ENCODE results near the gene GRM8. TPM values are rescaled to one million over a fixed set of nuclear protein-coding genes. Genes with fewer than 3 reads are reported as not detected.
"Not testable (repeated sequence)": the region's sequence is repeated elsewhere in the genome, so short reads cannot be mapped to it uniquely, and the experiment has no call there.

The GRM8 gene
- total and polyA plus RNA-seq, 2 donors, result 0.27 to 0.38 TPM

GRCh38 chr7:126690104-126690503 is 562.6 kb downstream of the GRM8 start:
- Histone ChIP-seq H3K27ac (ENCODE audit: low read depth in 1 of 2, low read length in 1 of 2) (no peak overlapping the region), H3K36me3 (ENCODE audit: control insufficient read depth in 2 of 2, insufficient read depth in 2 of 2, low read length in 1 of 2) (no peaks in the 10 kb centered on the region), H3K4me1 (ENCODE audit: control insufficient read depth in 2 of 2, insufficient read depth in 2 of 2, low read length in 2 of 2) (no peaks in the 10 kb centered on the region), H3K27me3 (ENCODE audit: control insufficient read depth in 2 of 2, insufficient read depth in 1 of 2, low read length in 1 of 2) (no peaks in the 10 kb centered on the region), H3K4me3 (ENCODE audit: low read length in 2 of 2) (no peak overlapping the region), H3K9me3 (ENCODE audit: control insufficient read depth in 2 of 2, insufficient read depth in 1 of 2, low read length in 1 of 2) (peaks cover 0 to 30% of the 10 kb centered on the region in 2 donors)
- 98% methylated on average over 15 of the region's 15 CpGs for WGBS
- DNase-seq (ENCODE audit: low read depth in 6 of 9, low spot score in 9 of 9), result no peak

- Histone ChIP-seq H3K27me3 (ENCODE audit: control insufficient read depth in 2 of 2, insufficient read depth in 1 of 2, low read length in 1 of 2) (no peaks in the 10 kb centered on the region), H3K9me3 (ENCODE audit: control insufficient read depth in 2 of 2, insufficient read depth in 1 of 2, low read length in 1 of 2) (peaks cover 0 to 34% of the 10 kb centered on the region in 2 donors), H3K4me3 (ENCODE audit: low read length in 2 of 2) (no peak overlapping the region), H3K4me1 (ENCODE audit: control insufficient read depth in 2 of 2, insufficient read depth in 2 of 2, low read length in 2 of 2) (no peaks in the 10 kb centered on the region), H3K36me3 (ENCODE audit: control insufficient read depth in 2 of 2, insufficient read depth in 2 of 2, low read length in 1 of 2) (no peaks in the 10 kb centered on the region), H3K27ac (ENCODE audit: low read depth in 1 of 2, low read length in 1 of 2) (no peak overlapping the region)
- DNase-seq (ENCODE audit: low read depth in 6 of 9, low spot score in 9 of 9), result no peak
- 90% methylated on average over 1 of the region's 1 CpG for WGBS
These were observed 563.7 kb downstream of the GRM8 start for GRCh38 chr7:126689037-126689436.

- peaks cover 0 to 34% of the 10 kb centered on the region in 2 donors for H3K9me3 ChIP-seq (ENCODE audit: control insufficient read depth in 2 of 2, insufficient read depth in 1 of 2, low read length in 1 of 2)
- no peak overlapping the region for H3K27ac ChIP-seq (ENCODE audit: low read depth in 1 of 2, low read length in 1 of 2)
- H3K4me3 ChIP-seq (ENCODE audit: low read length in 2 of 2), result no peak overlapping the region
- H3K36me3 ChIP-seq (ENCODE audit: control insufficient read depth in 2 of 2, insufficient read depth in 2 of 2, low read length in 1 of 2), result no peaks in the 10 kb centered on the region
- no peak for DNase-seq (ENCODE audit: low read depth in 6 of 9, low spot score in 9 of 9)
- WGBS, result 90% methylated on average over 5 of the region's 5 CpGs
- H3K27me3 ChIP-seq (ENCODE audit: control insufficient read depth in 2 of 2, insufficient read depth in 1 of 2, low read length in 1 of 2), result no peaks in the 10 kb centered on the region
- H3K4me1 ChIP-seq (ENCODE audit: control insufficient read depth in 2 of 2, insufficient read depth in 2 of 2, low read length in 2 of 2), result no peaks in the 10 kb centered on the region
These were observed 566.3 kb downstream of the GRM8 start for GRCh38 chr7:126686474-126686873.

GRCh38 chr7:126685596-126685995 is 567.1 kb downstream of the GRM8 start:
- no peak for DNase-seq (ENCODE audit: low read depth in 6 of 9, low spot score in 9 of 9)
- 97% methylated on average over 10 of the region's 10 CpGs for WGBS
- peaks cover 0 to 26% of the 10 kb centered on the region in 2 donors for H3K9me3 ChIP-seq (ENCODE audit: control insufficient read depth in 2 of 2, insufficient read depth in 1 of 2, low read length in 1 of 2)

GRCh38 chr7:126685018-126685573 is 567.6 kb downstream of the GRM8 start:
- Histone ChIP-seq H3K27me3 (ENCODE audit: control insufficient read depth in 2 of 2, insufficient read depth in 1 of 2, low read length in 1 of 2) (no peaks in the 10 kb centered on the region), H3K27ac (ENCODE audit: low read depth in 1 of 2, low read length in 1 of 2) (no peak overlapping the region), H3K4me3 (ENCODE audit: low read length in 2 of 2) (no peak overlapping the region), H3K9me3 (ENCODE audit: control insufficient read depth in 2 of 2, insufficient read depth in 1 of 2, low read length in 1 of 2) (peaks cover 0 to 22% of the 10 kb centered on the region in 2 donors), H3K4me1 (ENCODE audit: control insufficient read depth in 2 of 2, insufficient read depth in 2 of 2, low read length in 2 of 2) (no peaks in the 10 kb centered on the region), H3K36me3 (ENCODE audit: control insufficient read depth in 2 of 2, insufficient read depth in 2 of 2, low read length in 1 of 2) (no peaks in the 10 kb centered on the region)
- no peak for DNase-seq (ENCODE audit: low read depth in 6 of 9, low spot score in 9 of 9)
- 92% methylated on average over 11 of the region's 11 CpGs for WGBS

More at GRCh38 chr7:126685596-126685995, 567.1 kb downstream of the GRM8 start:
- Histone ChIP-seq H3K27ac (ENCODE audit: low read depth in 1 of 2, low read length in 1 of 2) (no peak overlapping the region), H3K4me1 (ENCODE audit: control insufficient read depth in 2 of 2, insufficient read depth in 2 of 2, low read length in 2 of 2) (no peaks in the 10 kb centered on the region), H3K4me3 (ENCODE audit: low read length in 2 of 2) (no peak overlapping the region), H3K27me3 (ENCODE audit: control insufficient read depth in 2 of 2, insufficient read depth in 1 of 2, low read length in 1 of 2) (no peaks in the 10 kb centered on the region), H3K36me3 (ENCODE audit: control insufficient read depth in 2 of 2, insufficient read depth in 2 of 2, low read length in 1 of 2) (no peaks in the 10 kb centered on the region)

- Histone ChIP-seq H3K4me1 (ENCODE audit: control insufficient read depth in 2 of 2, insufficient read depth in 2 of 2, low read length in 2 of 2) (no peaks in the 10 kb centered on the region), H3K36me3 (ENCODE audit: control insufficient read depth in 2 of 2, insufficient read depth in 2 of 2, low read length in 1 of 2) (no peaks in the 10 kb centered on the region), H3K4me3 (ENCODE audit: low read length in 2 of 2) (no peak overlapping the region), H3K27me3 (ENCODE audit: control insufficient read depth in 2 of 2, insufficient read depth in 1 of 2, low read length in 1 of 2) (no peaks in the 10 kb centered on the region), H3K9me3 (ENCODE audit: control insufficient read depth in 2 of 2, insufficient read depth in 1 of 2, low read length in 1 of 2) (peaks cover 0 to 20% of the 10 kb centered on the region in 2 donors), H3K27ac (ENCODE audit: low read depth in 1 of 2, low read length in 1 of 2) (no peak overlapping the region)
- DNase-seq (ENCODE audit: low read depth in 6 of 9, low spot score in 9 of 9), result no peak
These were observed 570.6 kb downstream of the GRM8 start for GRCh38 chr7:126682176-126682575.

GRCh38 chr7:126668762-126669161 is 584.0 kb downstream of the GRM8 start:
- not testable (repeated sequence) for H3K36me3 ChIP-seq (ENCODE audit: control insufficient read depth in 2 of 2, insufficient read depth in 2 of 2, low read length in 1 of 2); H3K27ac ChIP-seq (ENCODE audit: low read depth in 1 of 2, low read length in 1 of 2); H3K4me3 ChIP-seq (ENCODE audit: low read length in 2 of 2); H3K9me3 ChIP-seq (ENCODE audit: control insufficient read depth in 2 of 2, insufficient read depth in 1 of 2, low read length in 1 of 2); DNase-seq (ENCODE audit: low read depth in 6 of 9, low spot score in 9 of 9); H3K27me3 ChIP-seq (ENCODE audit: control insufficient read depth in 2 of 2, insufficient read depth in 1 of 2, low read length in 1 of 2); H3K4me1 ChIP-seq (ENCODE audit: control insufficient read depth in 2 of 2, insufficient read depth in 2 of 2, low read length in 2 of 2)
- WGBS, result 92% methylated on average over 1 of the region's 1 CpG

- Histone ChIP-seq H3K27me3 (ENCODE audit: control insufficient read depth in 2 of 2, insufficient read depth in 1 of 2, low read length in 1 of 2) (no peaks in the 10 kb centered on the region), H3K9me3 (ENCODE audit: control insufficient read depth in 2 of 2, insufficient read depth in 1 of 2, low read length in 1 of 2) (no peaks in the 10 kb centered on the region), H3K36me3 (ENCODE audit: control insufficient read depth in 2 of 2, insufficient read depth in 2 of 2, low read length in 1 of 2) (no peaks in the 10 kb centered on the region), H3K4me3 (ENCODE audit: low read length in 2 of 2) (no peak overlapping the region), H3K4me1 (ENCODE audit: control insufficient read depth in 2 of 2, insufficient read depth in 2 of 2, low read length in 2 of 2) (no peaks in the 10 kb centered on the region), H3K27ac (ENCODE audit: low read depth in 1 of 2, low read length in 1 of 2) (no peak overlapping the region)
- no peak for DNase-seq (ENCODE audit: low read depth in 6 of 9, low spot score in 9 of 9)
- WGBS, result 95% methylated on average over 5 of the region's 5 CpGs
These were observed 584.4 kb downstream of the GRM8 start for GRCh38 chr7:126668367-126668752.

GRCh38 chr7:126667742-126668366 is 584.9 kb downstream of the GRM8 start:
- no peak for DNase-seq (ENCODE audit: low read depth in 6 of 9, low spot score in 9 of 9)
- 90% methylated on average over 14 of the region's 14 CpGs for WGBS

More at GRCh38 chr7:126667742-126668366, 584.9 kb downstream of the GRM8 start:
- H3K27me3 ChIP-seq (ENCODE audit: control insufficient read depth in 2 of 2, insufficient read depth in 1 of 2, low read length in 1 of 2), result no peaks in the 10 kb centered on the region
- H3K9me3 ChIP-seq (ENCODE audit: control insufficient read depth in 2 of 2, insufficient read depth in 1 of 2, low read length in 1 of 2), result no peaks in the 10 kb centered on the region
- H3K4me3 ChIP-seq (ENCODE audit: low read length in 2 of 2), result no peak overlapping the region
- no peaks in the 10 kb centered on the region for H3K36me3 ChIP-seq (ENCODE audit: control insufficient read depth in 2 of 2, insufficient read depth in 2 of 2, low read length in 1 of 2)
- H3K4me1 ChIP-seq (ENCODE audit: control insufficient read depth in 2 of 2, insufficient read depth in 2 of 2, low read length in 2 of 2), result no peaks in the 10 kb centered on the region
- H3K27ac ChIP-seq (ENCODE audit: low read depth in 1 of 2, low read length in 1 of 2), result no peak overlapping the region
